Measurements from ENCODE around the gene RGS1. TPM values are rescaled to one million over a fixed set of nuclear protein-coding genes. Genes with fewer than 3 reads are reported as not detected.
A peak's percentile ranks its signal among the peaks of the same experiment; 100 is the strongest.

RGS1 gene
- total and polyA plus RNA-seq, 3 donors from 2014 or later: 3.9 to 69.5 (median 17.2) TPM

- Histone ChIP-seq H3K4me1 (no peaks in the 10 kb centered on the region), H3K4me3 (no peak overlapping the region), H3K36me3 (ENCODE audit: low read depth, missing control alignments) (no peaks in the 10 kb centered on the region), H3K9me3 (no peaks in the 10 kb centered on the region), H3K27ac (no peak overlapping the region), H3K27me3 (no peaks in the 10 kb centered on the region)
- no peak for DNase-seq
- intact Hi-C loops (cut with DNase I; ENCODE audit: low total_unique reads): loop anchor here (10.0 kb wide), 1 partner anchor 129 kb away; no protein-coding TSS in a partner anchor
- no peak for TF ChIP-seq POLR2A (IDR thresholded peaks at IDR 0.05)
- TF ChIP-seq CTCF (IDR thresholded peaks at IDR 0.05): no peak
- WGBS, 2 donors: 79 to 85% methylated on average over 3 of the region's 3 CpGs
Measured at GRCh38 chr1:192603218-192603787, 27.7 kb downstream of the RGS1 start.

- no peaks in the 10 kb centered on the region for H3K36me3 ChIP-seq (ENCODE audit: low read depth, missing control alignments)
- WGBS, 2 donors: 82 to 87% methylated on average over 3 of the region's 3 CpGs
- no peak overlapping the region for H3K4me3 ChIP-seq
- H3K9me3 ChIP-seq: no peaks in the 10 kb centered on the region
- no peaks in the 10 kb centered on the region for H3K4me1 ChIP-seq
- no peaks in the 10 kb centered on the region for H3K27me3 ChIP-seq
- no peak for TF ChIP-seq CTCF (IDR thresholded peaks at IDR 0.05)
- DNase-seq: no peak
- intact Hi-C loops (cut with DNase I; ENCODE audit: low total_unique reads): loop anchor here (10.0 kb wide), 1 partner anchor 130 kb away; no protein-coding TSS in a partner anchor
- no peak overlapping the region for H3K27ac ChIP-seq
Measured at GRCh38 chr1:192604979-192605620, 29.5 kb downstream of the RGS1 start.

- no peaks in the 10 kb centered on the region for H3K36me3 ChIP-seq (ENCODE audit: low read depth, missing control alignments)
- no peaks in the 10 kb centered on the region for H3K27me3 ChIP-seq
- WGBS, 2 donors: 62 to 90% methylated on average over 2 of the region's 2 CpGs
- no peaks in the 10 kb centered on the region for H3K4me1 ChIP-seq
- H3K4me3 ChIP-seq: no peak overlapping the region
- H3K9me3 ChIP-seq: no peaks in the 10 kb centered on the region
- intact Hi-C loops (cut with DNase I; ENCODE audit: low total_unique reads): loop anchor here (10.0 kb wide), 1 partner anchor 134 kb away; no protein-coding TSS in a partner anchor
- no peak for DNase-seq
- H3K27ac ChIP-seq: no peak overlapping the region
- TF ChIP-seq CTCF (IDR thresholded peaks at IDR 0.05): no peak
- TF ChIP-seq POLR2A (IDR thresholded peaks at IDR 0.05): no peak
Measured at GRCh38 chr1:192608671-192609070, 33.1 kb downstream of the RGS1 start.

GRCh38 chr1:192609110-192610079 lies 33.8 kb downstream of the RGS1 start:
- TF ChIP-seq CTCF (IDR thresholded peaks at IDR 0.05): no peak
- TF ChIP-seq POLR2A (IDR thresholded peaks at IDR 0.05): no peak
- Histone ChIP-seq H3K4me1 (no peaks in the 10 kb centered on the region), H3K27ac (no peak overlapping the region), H3K9me3 (no peaks in the 10 kb centered on the region), H3K4me3 (no peak overlapping the region), H3K36me3 (ENCODE audit: low read depth, missing control alignments) (no peaks in the 10 kb centered on the region), H3K27me3 (no peaks in the 10 kb centered on the region)
- intact Hi-C loops (cut with DNase I; ENCODE audit: low total_unique reads): loop anchor here (10.0 kb wide), 1 partner anchor 135 kb away; no protein-coding TSS in a partner anchor
- peak; percentile 61 for DNase-seq
- WGBS, 2 donors: 83 to 84% methylated on average over 12 of the region's 12 CpGs
